GM19455 (cell line): ENCODE data around the gene TTC6.

Experiments used
- ATAC-seq: cut with Tn5 transposase; IDR thresholded peaks from one replicate; pipeline ENCODE4 v1.9.1; 2021; ENCODE audit not compliant: unreplicated experiment

TTC6 gene

DNA sequence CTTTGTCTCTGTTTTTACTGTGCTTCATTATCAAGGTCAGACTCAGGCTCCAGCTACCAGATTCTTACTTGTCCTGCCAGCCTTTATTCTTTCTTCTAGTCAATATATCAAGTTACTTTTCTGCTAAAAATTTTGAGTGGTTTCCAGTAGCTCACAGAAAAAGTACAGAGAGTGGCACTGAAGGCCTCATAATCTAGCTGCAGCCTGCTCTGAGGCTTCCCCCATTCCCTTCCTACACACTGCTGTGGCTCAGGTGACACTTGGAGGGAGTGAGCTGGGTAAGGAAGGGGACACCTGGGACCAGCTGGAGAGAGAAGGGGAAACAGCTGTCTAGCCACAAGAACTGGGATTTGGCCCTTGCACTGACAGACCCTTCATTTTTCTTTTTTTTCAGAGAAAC lies 25.4 kb downstream of the TTC6 start:
- ATAC-seq, result no peak

DNA sequence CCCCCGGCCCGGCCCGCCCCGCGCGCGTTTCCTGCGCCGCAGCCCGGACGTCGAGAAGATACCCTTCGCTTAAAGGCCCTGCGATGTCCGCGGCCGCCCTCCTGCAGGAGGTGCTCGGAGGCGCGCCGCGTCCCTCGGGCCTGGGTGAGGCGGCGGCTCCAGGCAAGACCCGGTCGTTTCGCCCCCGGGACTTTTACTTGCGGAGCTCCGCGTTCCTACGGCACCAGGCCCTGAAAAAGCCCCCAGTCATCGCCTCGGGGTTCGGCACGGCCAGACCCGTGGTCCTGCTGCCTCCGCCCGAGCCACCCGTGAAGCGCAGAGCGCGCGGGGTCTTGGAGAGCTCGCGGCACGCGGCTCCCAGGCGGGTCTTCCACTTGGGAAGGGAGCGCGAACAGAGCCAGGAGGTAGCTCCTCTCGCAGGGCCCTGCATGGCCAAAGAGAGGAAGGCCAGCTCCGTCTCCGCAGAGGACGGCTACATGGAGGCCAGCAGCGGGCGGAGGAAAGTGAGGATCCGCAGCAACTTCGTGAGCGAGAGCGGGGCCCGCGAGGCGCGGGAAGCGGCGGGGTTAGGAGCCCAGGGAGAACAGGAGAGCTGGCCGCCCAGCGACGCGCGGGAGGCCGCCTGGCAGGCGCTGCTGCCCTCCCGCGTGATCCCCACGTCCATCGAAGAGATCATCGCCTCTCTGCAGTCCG lies 26.9 kb downstream of the TTC6 start:
- no peak for ATAC-seq

DNA sequence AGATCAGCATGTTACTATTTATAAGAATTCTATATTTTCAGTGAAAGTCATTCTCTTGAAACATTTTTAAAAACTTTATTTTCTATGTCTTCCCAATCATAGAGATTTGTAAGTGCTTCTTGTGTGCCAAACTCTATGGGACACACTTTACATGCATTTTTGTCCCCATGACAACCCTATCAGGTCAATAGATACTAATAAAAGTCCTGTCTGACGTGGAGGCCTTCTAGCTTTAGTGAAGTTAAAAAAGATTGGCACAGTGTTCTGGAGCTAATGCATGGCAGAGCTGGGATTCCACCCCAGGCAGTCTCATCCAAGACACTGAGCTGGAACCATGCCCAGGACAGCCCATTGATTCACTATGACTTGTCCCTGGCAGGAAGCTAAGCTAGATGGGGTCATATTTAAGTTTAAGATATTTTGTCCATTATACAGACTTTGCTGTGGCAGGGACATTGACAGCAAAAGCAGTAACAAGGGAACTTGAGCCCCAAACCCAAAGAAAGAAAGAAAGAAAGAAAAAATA lies 28.1 kb downstream of the TTC6 start:
- ATAC-seq, result no peak

DNA sequence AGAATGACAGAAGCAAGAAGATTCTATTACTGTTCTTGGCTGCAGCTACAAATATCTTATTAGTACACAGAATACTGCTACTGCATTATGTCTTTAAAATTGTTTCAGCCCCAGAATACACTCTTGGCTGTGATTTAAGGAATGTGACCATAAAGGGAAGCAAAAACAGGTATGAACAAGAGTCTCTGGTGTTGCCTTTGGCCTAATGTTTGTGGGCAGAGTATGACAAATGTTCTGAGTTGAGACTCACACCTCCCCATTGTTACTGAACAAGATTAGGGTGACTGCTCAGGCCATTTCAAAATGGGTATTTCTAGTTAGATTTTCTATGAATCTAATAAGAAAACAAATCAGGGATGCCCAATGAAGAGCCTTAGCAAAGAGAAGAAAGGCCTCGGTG lies 28.5 kb downstream of the TTC6 start:
- ATAC-seq, result no peak

DNA sequence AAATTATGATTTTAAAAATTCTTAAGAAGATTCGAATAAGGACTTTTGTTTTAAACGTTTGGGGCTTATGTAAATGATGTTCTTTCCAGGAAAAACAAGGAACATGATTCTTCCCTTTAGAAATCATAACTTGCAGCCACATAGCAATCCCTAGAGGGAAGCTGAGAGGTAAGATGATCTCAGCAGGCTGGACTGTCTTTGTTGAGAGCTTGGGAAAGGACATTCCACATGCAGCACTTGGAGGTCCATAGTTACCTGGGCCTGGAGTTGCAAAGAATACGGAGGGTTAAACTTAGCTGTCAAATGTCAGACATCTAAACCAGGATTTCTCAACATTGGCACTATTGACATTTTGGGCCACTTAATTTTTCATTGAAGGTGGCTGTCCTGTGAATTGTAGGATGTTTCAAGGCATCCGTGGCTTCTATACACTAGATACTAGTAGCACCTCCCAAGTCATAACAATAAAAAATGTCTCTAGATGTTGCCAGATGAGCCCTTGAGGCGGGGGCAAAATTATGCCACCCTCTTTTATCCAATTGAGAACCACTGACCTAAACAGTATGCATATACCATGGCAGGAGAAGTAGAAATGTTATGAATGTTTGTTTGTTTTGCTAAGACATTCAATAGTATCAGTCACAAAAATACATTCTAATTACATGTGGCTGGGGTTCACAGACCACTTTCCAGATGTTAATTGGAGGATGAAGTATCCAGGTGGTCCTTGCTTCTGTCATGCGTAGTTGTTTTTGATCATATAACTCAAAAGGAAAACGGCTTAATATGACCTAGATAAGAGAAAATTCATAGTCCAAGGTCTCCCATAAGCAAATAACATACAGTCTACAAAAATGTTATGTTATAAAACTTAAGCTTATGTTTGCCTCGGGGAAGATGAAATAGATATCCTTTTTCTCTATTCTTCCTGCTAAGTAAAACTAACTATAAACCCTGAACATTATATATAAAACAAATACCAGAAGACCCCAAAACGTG lies 30.5 kb downstream of the TTC6 start:
- ATAC-seq, result no peak

DNA sequence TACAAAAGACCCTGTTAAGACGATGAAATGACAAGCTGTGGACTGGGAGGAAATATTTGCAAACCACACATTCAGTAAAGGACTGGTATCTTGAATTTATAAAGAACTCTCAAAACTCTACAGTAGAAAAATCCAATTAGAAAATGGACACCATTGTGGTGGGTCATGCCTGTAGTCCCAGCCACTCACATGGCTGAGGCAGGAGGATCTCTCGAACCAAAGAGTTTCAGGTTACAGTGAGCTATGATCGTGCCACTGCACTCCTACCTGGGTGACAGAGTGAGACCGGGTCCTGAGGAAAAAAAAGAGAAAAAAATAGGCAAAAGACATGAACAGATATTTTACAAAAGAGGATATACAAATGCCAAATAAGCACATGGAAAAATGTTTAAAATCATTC lies 41.9 kb downstream of the TTC6 start:
- ATAC-seq, result no peak

DNA sequence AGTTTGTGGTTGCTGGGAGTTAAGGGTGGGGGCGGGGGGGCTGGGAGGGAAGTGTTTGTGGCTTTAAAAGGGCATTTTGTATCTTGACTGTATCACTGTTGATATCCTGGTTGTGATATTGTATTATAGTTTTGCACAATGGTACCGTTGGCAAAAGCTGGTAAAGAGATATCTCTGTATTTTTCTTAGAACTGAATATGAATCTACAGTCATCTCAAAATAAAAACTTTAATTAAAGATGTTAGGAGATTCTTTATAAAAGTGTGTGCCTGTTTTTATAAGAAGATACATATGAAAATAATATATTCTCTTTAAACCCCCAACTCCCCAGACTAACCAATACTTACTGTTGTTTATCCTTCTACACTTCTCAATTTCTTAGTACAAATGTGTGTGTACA lies 43.2 kb downstream of the TTC6 start:
- no peak for ATAC-seq

DNA sequence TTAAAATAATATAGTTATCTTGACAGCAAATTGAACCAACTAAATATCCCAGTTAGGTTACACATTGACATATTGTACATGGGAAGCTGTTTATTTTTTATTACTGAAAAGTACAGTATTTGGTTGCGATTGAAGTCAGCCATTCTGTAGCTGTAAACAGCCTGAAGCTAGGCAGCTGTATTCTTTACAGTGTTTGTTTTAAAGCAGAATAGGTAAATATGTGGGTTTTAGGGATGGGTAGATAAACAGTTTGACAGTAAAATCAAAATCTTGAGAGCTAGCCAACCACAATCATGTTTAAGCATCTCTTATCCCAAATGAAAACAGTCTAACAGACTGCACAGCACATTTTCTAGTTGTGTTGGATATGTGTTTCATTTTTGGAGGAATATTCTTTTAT lies 45.7 kb downstream of the TTC6 start:
- no peak for ATAC-seq

DNA sequence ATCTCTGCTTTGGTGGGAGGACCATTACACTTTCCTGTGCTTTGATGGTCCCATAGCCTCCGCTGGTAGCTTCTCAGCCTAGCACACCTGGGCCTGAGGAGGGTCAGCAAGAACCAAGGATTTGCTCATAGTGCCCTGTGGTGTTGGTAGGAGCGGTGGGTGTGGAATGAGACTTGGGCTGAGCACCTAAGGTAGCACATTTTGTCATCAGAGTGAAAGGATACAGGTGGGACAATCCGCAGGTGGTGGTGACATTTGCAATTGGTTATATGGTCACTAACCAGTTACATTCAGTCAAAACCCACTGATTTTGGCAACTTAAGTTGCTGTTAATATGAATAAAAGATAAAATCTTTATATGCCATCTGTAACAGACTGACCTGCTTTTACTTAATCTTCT lies 46.7 kb downstream of the TTC6 start:
- ATAC-seq, result no peak

DNA sequence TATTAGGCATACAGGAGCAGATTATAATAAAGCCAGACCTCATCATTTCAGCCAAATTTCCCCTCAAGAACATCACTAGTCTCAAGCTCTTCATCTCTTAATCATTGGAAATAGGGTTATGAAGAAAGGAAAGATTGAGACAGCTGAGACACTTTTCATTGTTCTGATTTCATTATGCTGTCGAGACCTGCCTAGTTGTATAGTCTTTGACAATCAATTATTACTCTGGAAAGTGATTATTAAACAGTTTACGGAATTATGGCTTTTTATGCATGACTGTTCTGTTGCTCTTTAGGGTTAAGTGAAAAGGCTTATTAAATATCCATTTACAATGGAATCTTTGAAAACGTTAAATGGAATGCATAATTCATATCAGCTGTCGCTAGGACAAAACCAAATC lies 48.3 kb downstream of the TTC6 start:
- no peak for ATAC-seq
